Mesodermal cell (in vitro differentiated cells): ENCODE data around the gene PRKCD.
A peak's percentile ranks its signal among the peaks of the same experiment; 100 is the strongest.

ENCODE experiments used
- H3K27ac ChIP-seq: 2 replicates; pipeline ENCODE4 v1.7.0; 2013; ENCODE audit warnings: mild to moderate bottlenecking, low read depth, low read length, moderate library complexity; ENCODE audit not compliant: severe bottlenecking
- H3K36me3 ChIP-seq: 2 replicates; pipeline ENCODE4 v1.7.1; 2013; ENCODE audit warnings: mild to moderate bottlenecking, low read length, moderate library complexity; ENCODE audit not compliant: control insufficient read depth, insufficient read depth
- H3K4me1 ChIP-seq: one replicate; pipeline ENCODE4 v1.7.1; 2013; ENCODE audit warnings: mild to moderate bottlenecking, low read length; ENCODE audit not compliant: insufficient read depth, control insufficient read depth, poor library complexity, severe bottlenecking
- H3K4me3 ChIP-seq: 2 replicates; pipeline ENCODE4 v1.7.0; 2013; ENCODE audit warnings: low read length, control low read depth, mild to moderate bottlenecking; ENCODE audit not compliant: insufficient read depth, poor library complexity, severe bottlenecking; ENCODE audit errors: extremely low read depth
- H3K9me3 ChIP-seq: 2 replicates; pipeline ENCODE4 v1.7.1; 2013; ENCODE audit warnings: mild to moderate bottlenecking, low read length, moderate library complexity; ENCODE audit not compliant: control insufficient read depth
- WGBS, 2 experiments: methylation state at CpG; one replicate each; pipeline ENCODE4 v1.1.5; 2013; ENCODE audit warnings: missing lambda C conversion rate in 2 of 2; ENCODE audit not compliant: insufficient coverage in 2 of 2; 5-methylcytosine and 5-hydroxymethylcytosine counted together

The PRKCD gene

GRCh38 chr3:53193466-53194209, 32.6 kb downstream of the PRKCD start:
- WGBS, 2 experiments = 81 to 82% methylated on average over 7 to 8 of the region's 11 CpGs
- Histone ChIP-seq H3K36me3 (peaks cover 25% of the 10 kb centered on the region), H3K4me3 (no peak overlapping the region), H3K9me3 (no peaks in the 10 kb centered on the region), H3K27ac (peak overlapping the region; percentile 70), H3K4me1 (peaks cover 18% of the 10 kb centered on the region)

GRCh38 chr3:53194210-53195065, 33.4 kb downstream of the PRKCD start:
- Histone ChIP-seq H3K9me3 (no peaks in the 10 kb centered on the region), H3K36me3 (peaks cover 18% of the 10 kb centered on the region), H3K27ac (peak overlapping the region; percentile 70), H3K4me3 (no peak overlapping the region), H3K4me1 (peaks cover 18% of the 10 kb centered on the region)
- 62 to 78% methylated on average over 9 to 12 of the region's 14 CpGs for WGBS, 2 experiments

GRCh38 chr3:53195066-53195450, 34.0 kb downstream of the PRKCD start:
- peaks cover 18% of the 10 kb centered on the region for H3K4me1 ChIP-seq
- 94 to 96% methylated on average over 10 of the region's 10 CpGs for WGBS, 2 experiments
- H3K36me3 ChIP-seq = peaks cover 12% of the 10 kb centered on the region
- no peak overlapping the region for H3K27ac ChIP-seq
- H3K9me3 ChIP-seq = no peaks in the 10 kb centered on the region
- H3K4me3 ChIP-seq = no peak overlapping the region

- 23 to 42% methylated on average over 21 to 25 of the region's 36 CpGs for WGBS, 2 experiments
- Histone ChIP-seq H3K27ac (no peak overlapping the region), H3K4me3 (no peak overlapping the region), H3K36me3 (peaks cover 4% of the 10 kb centered on the region), H3K9me3 (no peaks in the 10 kb centered on the region), H3K4me1 (peaks cover 18% of the 10 kb centered on the region)
Measured at GRCh38 chr3:53195602-53196574, 34.9 kb downstream of the PRKCD start.

GRCh38 chr3:53196575-53197407, 35.8 kb downstream of the PRKCD start:
- WGBS, 2 experiments = 81 to 94% methylated on average over 5 to 6 of the region's 17 CpGs
- Histone ChIP-seq H3K4me3 (no peak overlapping the region), H3K36me3 (peaks cover 2% of the 10 kb centered on the region), H3K9me3 (no peaks in the 10 kb centered on the region), H3K4me1 (peaks cover 18% of the 10 kb centered on the region), H3K27ac (no peak overlapping the region)

- Histone ChIP-seq H3K4me3 (no peak overlapping the region), H3K27ac (no peak overlapping the region)
- WGBS, 2 experiments = 78% methylated on average over 10 of the region's 10 CpGs
Measured at GRCh38 chr3:53198256-53198977, 37.4 kb downstream of the PRKCD start.

GRCh38 chr3:53198996-53199395, 38.0 kb downstream of the PRKCD start:
- no peaks in the 10 kb centered on the region for H3K36me3 ChIP-seq
- H3K27ac ChIP-seq = no peak overlapping the region
- no peaks in the 10 kb centered on the region for H3K9me3 ChIP-seq
- 86 to 92% methylated on average over 4 to 5 of the region's 7 CpGs for WGBS, 2 experiments
- H3K4me1 ChIP-seq = peaks cover 8% of the 10 kb centered on the region
- no peak overlapping the region for H3K4me3 ChIP-seq

More at GRCh38 chr3:53198256-53198977, 37.4 kb downstream of the PRKCD start:
- H3K36me3 ChIP-seq = no peaks in the 10 kb centered on the region
- peaks cover 14% of the 10 kb centered on the region for H3K4me1 ChIP-seq
- no peaks in the 10 kb centered on the region for H3K9me3 ChIP-seq

- Histone ChIP-seq H3K4me1 (peaks cover 4% of the 10 kb centered on the region), H3K36me3 (no peaks in the 10 kb centered on the region), H3K4me3 (no peak overlapping the region), H3K27ac (no peak overlapping the region), H3K9me3 (no peaks in the 10 kb centered on the region)
- 73 to 75% methylated on average over 1 to 2 of the region's 3 CpGs for WGBS, 2 experiments
Measured at GRCh38 chr3:53199834-53200233, 38.8 kb downstream of the PRKCD start.
